ENCODE measurements around the gene NEURL4. TPM values are rescaled to one million over a fixed set of nuclear protein-coding genes. Genes with fewer than 3 reads are reported as not detected.

NEURL4 gene
- total RNA-seq, 8 experiments from 2014 or later: 11.4 to 44.6 (median 27.1) TPM

- H3K4me3 ChIP-seq: no peak overlapping the region
- no peak for ATAC-seq (replicated peaks in 6 of 8)
- no peak overlapping the region for H3K27ac ChIP-seq
- 80% methylated on average over 2 of the region's 7 CpGs; no CpG with 5 or more reads in 9 of the 10 experiments for WGBS, 10 experiments
- peaks cover 13% of the 10 kb centered on the region in 2 donors for H3K4me1 ChIP-seq (replicated peaks in 1 of 2)
- in situ Hi-C loops (cut with MboI; ENCODE audit: low pct_unique_long_range_greater_than_20kb in 2 of 9, low sequenced_read_pairs in 9 of 9, unreplicated experiment in 9 of 9): no loop called here
Observed at GRCh38 chr17:7327056-7327455, 2.1 kb downstream of the NEURL4 start.

- no peak for ATAC-seq (replicated peaks in 6 of 8)
- peaks cover 13% of the 10 kb centered on the region in 2 donors for H3K4me1 ChIP-seq (replicated peaks in 1 of 2)
- no peak overlapping the region for H3K27ac ChIP-seq
- WGBS, 10 experiments: 94 to 100% (median 100%) methylated on average over 2 to 4 of the region's 11 CpGs; no CpG with 5 or more reads in 5 of the 10 experiments
- no peak overlapping the region for H3K4me3 ChIP-seq
- in situ Hi-C loops (cut with MboI; ENCODE audit: low pct_unique_long_range_greater_than_20kb in 2 of 9, low sequenced_read_pairs in 9 of 9, unreplicated experiment in 9 of 9): no loop called here
Observed at GRCh38 chr17:7326186-7326585, 2.9 kb downstream of the NEURL4 start.

DNA sequence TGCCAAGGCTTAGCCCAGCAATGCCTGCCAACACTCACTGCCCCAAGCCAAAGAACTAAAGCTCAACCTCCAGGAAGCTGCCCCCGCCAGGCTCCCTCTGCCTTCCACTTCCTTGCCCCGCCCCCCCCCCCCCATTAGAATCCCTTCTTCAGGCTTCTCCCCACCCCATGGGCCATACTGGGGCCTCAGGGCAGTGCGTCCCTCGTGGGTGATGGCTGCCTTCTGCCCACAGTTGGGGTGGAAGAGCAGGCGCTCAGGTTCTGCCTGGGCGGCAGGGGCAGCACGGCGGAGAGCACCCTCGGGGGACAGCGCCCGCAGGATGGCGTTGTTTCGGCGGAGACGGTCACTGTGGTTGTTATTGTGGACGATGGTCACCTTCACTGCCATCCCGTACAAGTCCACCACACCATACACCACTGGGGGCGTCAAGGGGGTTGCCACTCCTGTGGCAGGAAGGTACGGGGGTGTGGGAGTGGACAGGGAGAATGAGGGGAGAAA is 4.1 kb downstream of the NEURL4 start:
- WGBS, 10 experiments: 90 to 100% methylated on average over 2 of the region's 19 CpGs; no CpG with 5 or more reads in 8 of the 10 experiments
- Histone ChIP-seq H3K4me1 (replicated peaks in 1 of 2) (peaks cover 6 to 7% of the 10 kb centered on the region in 2 donors), H3K27ac (no peak overlapping the region), H3K4me3 (no peak overlapping the region)
- in situ Hi-C loops (cut with MboI; ENCODE audit: low pct_unique_long_range_greater_than_20kb in 2 of 9, low sequenced_read_pairs in 9 of 9, unreplicated experiment in 9 of 9): no loop called here
- no peak for ATAC-seq (replicated peaks in 6 of 8)

DNA sequence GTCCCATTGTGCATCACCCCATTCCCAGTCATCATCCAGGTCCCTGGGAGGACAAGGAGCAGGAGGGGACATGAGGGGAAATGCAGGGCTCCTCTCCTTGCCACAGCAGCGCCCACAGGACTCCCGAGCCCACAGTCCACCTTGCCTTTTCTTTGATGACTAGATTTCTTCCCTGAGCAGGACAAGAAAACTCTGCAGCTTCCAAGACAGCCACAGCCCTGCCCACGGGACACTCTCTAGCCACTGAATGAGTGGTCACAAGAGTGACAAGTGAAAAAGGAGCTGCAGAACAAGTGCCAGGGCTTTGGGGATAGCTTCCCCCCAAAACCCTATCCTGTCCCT is 4.7 kb downstream of the NEURL4 start:
- 60 to 100% (median 100%) methylated on average over 1 to 2 of the region's 3 CpGs; no CpG with 5 or more reads in 5 of the 10 experiments for WGBS, 10 experiments
- Histone ChIP-seq H3K27ac (no peak overlapping the region), H3K4me1 (replicated peaks in 1 of 2) (peaks cover 6 to 7% of the 10 kb centered on the region in 2 donors), H3K4me3 (peak overlapping the region in 1 of 5 donors; percentile 1)
- in situ Hi-C loops (cut with MboI; ENCODE audit: low pct_unique_long_range_greater_than_20kb in 2 of 9, low sequenced_read_pairs in 9 of 9, unreplicated experiment in 9 of 9): no loop called here
- ATAC-seq (replicated peaks in 6 of 8): no peak

GRCh38 chr17:7323731-7324437 is 5.3 kb downstream of the NEURL4 start:
- in situ Hi-C loops (cut with MboI; ENCODE audit: low pct_unique_long_range_greater_than_20kb in 2 of 9, low sequenced_read_pairs in 9 of 9, unreplicated experiment in 9 of 9): no loop called here
- H3K27ac ChIP-seq: no peak overlapping the region
- peak overlapping the region in 1 of 5 donors; percentile 1 for H3K4me3 ChIP-seq
- H3K4me1 ChIP-seq (replicated peaks in 1 of 2): peaks cover 6 to 7% of the 10 kb centered on the region in 2 donors
- peak; percentile 18 to 54 (median 44) for ATAC-seq (replicated peaks in 6 of 8)
- 47 to 84% methylated on average over 9 to 13 of the region's 39 CpGs; no CpG with 5 or more reads in 8 of the 10 experiments for WGBS, 10 experiments

- 92 to 100% (median 100%) methylated on average over 1 to 4 of the region's 22 CpGs; no CpG with 5 or more reads in 5 of the 10 experiments for WGBS, 10 experiments
- Histone ChIP-seq H3K4me3 (no peak overlapping the region), H3K27ac (no peak overlapping the region), H3K4me1 (replicated peaks in 1 of 2) (no peaks in the 10 kb centered on the region)
- in situ Hi-C loops (cut with MboI; ENCODE audit: low pct_unique_long_range_greater_than_20kb in 2 of 9, low sequenced_read_pairs in 9 of 9, unreplicated experiment in 9 of 9): no loop called here
- ATAC-seq (replicated peaks in 6 of 8): no peak
Observed at GRCh38 chr17:7322520-7323194, 6.5 kb downstream of the NEURL4 start.

GRCh38 chr17:7321466-7321865 is 7.7 kb downstream of the NEURL4 start:
- whole genome bisulfite sequencing, 10 experiments: 80 to 88% (median 84%) methylated on average over 3 to 8 of the region's 15 CpGs; no CpG with 5 or more reads in 7 of the 10 experiments
- in situ Hi-C loops (cut with MboI; ENCODE audit: low pct_unique_long_range_greater_than_20kb in 2 of 9, low sequenced_read_pairs in 9 of 9, unreplicated experiment in 9 of 9): no loop called here
- no peak overlapping the region for H3K4me3 ChIP-seq

GRCh38 chr17:7318121-7318860 is 10.8 kb downstream of the NEURL4 start:
- peaks cover 13 to 14% of the 10 kb centered on the region in 2 donors for H3K4me1 ChIP-seq (replicated peaks in 1 of 2)

More at GRCh38 chr17:7321466-7321865, 7.7 kb downstream of the NEURL4 start:
- ATAC-seq (replicated peaks in 6 of 8): no peak
- Histone ChIP-seq H3K27ac (no peak overlapping the region), H3K4me1 (replicated peaks in 1 of 2) (no peaks in the 10 kb centered on the region)

DNA sequence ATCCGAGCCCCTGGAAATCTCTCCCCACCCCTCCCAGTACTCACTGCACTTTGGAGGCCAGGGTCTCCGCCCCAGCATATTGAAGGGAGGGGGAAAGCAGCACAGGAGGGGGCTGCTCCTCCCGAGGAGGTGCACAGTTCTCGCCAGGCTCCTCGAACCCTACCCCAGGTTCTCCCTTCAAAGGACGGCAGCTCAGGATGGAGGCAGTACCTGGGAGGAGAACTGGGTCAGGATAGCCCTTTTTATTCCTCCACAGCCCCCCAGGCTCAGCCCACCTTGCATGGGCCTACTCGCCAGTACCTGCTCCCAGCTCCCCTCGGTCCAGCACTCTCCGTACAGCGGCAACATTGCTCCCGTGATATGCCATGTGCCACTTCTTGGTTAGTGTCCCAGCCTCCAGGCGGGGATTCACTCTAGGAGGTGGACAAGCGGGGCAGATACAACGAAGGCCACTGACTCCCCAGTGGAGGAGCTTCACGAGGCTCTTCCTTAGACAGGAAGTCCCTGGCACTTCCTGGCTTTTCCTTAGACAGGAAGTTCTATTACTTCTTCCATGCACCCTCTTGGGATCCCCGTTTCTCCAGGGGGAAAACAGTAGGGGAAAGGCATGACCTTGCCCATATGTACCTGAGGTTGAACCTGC is 11.9 kb downstream of the NEURL4 start:
- no peak overlapping the region for H3K4me3 ChIP-seq
- WGBS, 10 experiments: 43 to 96% (median 83%) methylated on average over 1 to 9 of the region's 16 CpGs; no CpG with 5 or more reads in 5 of the 10 experiments
- no peak overlapping the region for H3K27ac ChIP-seq
- in situ Hi-C loops (cut with MboI; ENCODE audit: low pct_unique_long_range_greater_than_20kb in 2 of 9, low sequenced_read_pairs in 9 of 9, unreplicated experiment in 9 of 9): no loop called here
- ATAC-seq (replicated peaks in 6 of 8): no peak
- peaks cover 13 to 14% of the 10 kb centered on the region in 2 donors for H3K4me1 ChIP-seq (replicated peaks in 1 of 2)

More at GRCh38 chr17:7318121-7318860, 10.8 kb downstream of the NEURL4 start:
- 40 to 100% (median 93%) methylated on average over 1 to 4 of the region's 13 CpGs; no CpG with 5 or more reads in 5 of the 10 experiments for WGBS, 10 experiments
- Histone ChIP-seq H3K27ac (no peak overlapping the region), H3K4me3 (no peak overlapping the region)
- in situ Hi-C loops (cut with MboI; ENCODE audit: low pct_unique_long_range_greater_than_20kb in 2 of 9, low sequenced_read_pairs in 9 of 9, unreplicated experiment in 9 of 9): no loop called here
- ATAC-seq (replicated peaks in 6 of 8): no peak

DNA sequence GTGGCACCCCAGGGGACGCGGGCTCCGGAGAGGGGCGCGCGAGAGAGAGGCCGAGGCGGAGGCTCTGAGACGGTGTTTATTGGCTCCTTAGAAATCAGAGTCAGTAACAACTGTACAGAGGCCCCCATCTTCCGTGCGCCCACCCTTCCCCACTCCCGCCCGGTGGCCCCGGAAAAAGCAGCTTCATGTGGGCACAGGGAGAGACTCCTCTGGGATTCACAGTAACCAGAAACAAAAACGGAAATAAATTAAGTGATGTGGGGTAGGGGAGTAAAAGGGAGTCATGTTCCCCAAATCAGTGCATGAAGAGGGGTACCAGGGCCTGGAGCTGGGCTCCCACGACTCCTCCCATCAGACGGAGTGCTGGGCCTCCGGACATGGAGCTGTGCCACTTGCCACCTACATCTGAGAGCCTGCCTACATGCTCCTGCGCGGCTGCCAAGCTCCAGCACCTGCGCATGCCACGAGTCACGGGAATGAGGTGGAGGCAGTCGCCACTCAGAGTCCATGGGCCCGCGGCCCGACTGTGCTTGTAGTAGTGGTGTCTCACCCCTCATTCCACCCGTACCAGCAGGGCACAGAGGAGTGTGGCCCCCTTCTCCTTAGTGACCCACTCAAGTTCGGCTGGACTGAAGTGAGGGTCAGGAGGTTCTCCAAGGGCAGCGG is 13.4 kb downstream of the NEURL4 start:
- in situ Hi-C loops (cut with MboI; ENCODE audit: low pct_unique_long_range_greater_than_20kb in 2 of 9, low sequenced_read_pairs in 9 of 9, unreplicated experiment in 9 of 9): no loop called here
- peak in 1 of 8 experiments; percentile 1 for ATAC-seq (replicated peaks in 6 of 8)

DNA sequence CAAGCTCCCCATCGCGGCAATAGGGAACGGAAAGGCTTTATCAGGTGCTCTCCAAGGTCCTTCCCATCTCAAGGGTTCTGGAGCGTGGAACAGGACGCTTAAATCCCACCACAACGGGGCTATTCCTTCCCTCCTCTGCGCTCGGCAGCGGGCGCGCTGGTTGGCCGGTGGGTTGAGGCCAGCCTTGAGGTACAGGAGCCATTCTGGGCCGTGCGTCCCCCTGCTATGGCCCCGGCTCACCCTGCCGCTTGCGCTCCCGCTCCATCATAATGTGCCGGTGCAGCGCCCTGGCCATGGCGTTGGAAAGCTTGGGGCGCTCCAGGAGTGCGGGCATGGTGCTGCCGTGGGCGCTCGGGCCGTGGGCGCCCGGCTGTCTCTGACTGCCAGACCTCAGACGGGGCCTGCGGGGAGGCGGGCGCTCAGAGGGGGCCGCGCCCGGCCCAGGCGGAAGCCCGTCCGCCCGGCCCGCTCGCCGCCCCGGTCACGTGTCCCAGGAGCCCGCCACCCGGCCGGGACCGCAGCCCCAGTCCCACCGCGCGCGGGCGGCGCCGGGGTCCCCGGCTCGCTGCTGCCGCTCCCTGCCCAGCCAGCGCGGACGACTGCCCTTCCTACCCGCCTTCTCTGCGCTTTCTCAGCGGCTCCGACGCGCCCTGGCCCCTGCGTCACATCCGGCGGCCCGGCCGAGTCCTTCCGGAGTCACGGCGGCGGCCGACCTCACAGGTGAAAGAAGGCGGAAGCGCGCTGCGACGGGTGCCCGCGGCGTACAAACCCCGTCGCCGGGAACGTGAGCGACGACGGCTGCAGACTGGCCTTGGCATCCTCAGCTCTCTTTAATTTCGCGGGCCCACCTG is 14.2 kb downstream of the NEURL4 start, which contains the start of gene GPS2:
Gene GPS2 (minus strand): TSS at position 642 of the 851 bp plus-strand sequence. CDS start 308 bp downstream, at position 334.
- in situ Hi-C loops (cut with MboI; ENCODE audit: low pct_unique_long_range_greater_than_20kb in 2 of 9, low sequenced_read_pairs in 9 of 9, unreplicated experiment in 9 of 9): no loop called here
- Histone ChIP-seq H3K4me1 (replicated peaks in 1 of 2) (peaks cover 13 to 14% of the 10 kb centered on the region in 2 donors), H3K4me3 (peak within 1 kb of the TSS; percentile 71 to 97 (median 89)), H3K27ac (peak within 1 kb of the TSS; percentile 91 to 96)
- 0 to 8% (median 2%) methylated on average over 2 to 36 of the region's 95 CpGs; no CpG with 5 or more reads in 3 of the 10 experiments for WGBS, 10 experiments
- ATAC-seq (replicated peaks in 6 of 8): peak; percentile 78 to 91 (median 87)

More for the DNA sequence above, 13.4 kb downstream of the NEURL4 start:
- WGBS, 10 experiments: 0 to 90% (median 40%) methylated on average over 1 to 12 of the region's 30 CpGs; no CpG with 5 or more reads in 3 of the 10 experiments
- H3K4me3 ChIP-seq: peak overlapping the region; percentile 71 to 97 (median 89)
- H3K4me1 ChIP-seq (replicated peaks in 1 of 2): peaks cover 13 to 14% of the 10 kb centered on the region in 2 donors
- peak overlapping the region; percentile 91 to 96 for H3K27ac ChIP-seq

All from motor neuron (in vitro differentiated cells).